HCT116 (cell line): ENCODE measurements around the gene EPYC.

Experiments used
- CEBPB ChIP-seq: IDR thresholded peaks from 2 replicates; pipeline ENCODE4 v1.6.1; 2012; ENCODE audit warnings: low read depth
- EZH2 ChIP-seq: fragments of 200-600 bp; sonication (generic); IDR thresholded peaks from 2 replicates; pipeline ENCODE4 v1.6.1; 2017; ENCODE audit warnings: antibody characterized with exemption, mixed run types
- FOSL1 ChIP-seq: IDR thresholded peaks from 2 replicates; pipeline ENCODE4 v1.6.1; 2012; ENCODE audit warnings: low read depth
- POLR2A ChIP-seq: IDR thresholded peaks from 2 replicates; pipeline ENCODE4 v1.7.0; 2011; ENCODE audit warnings: borderline replicate concordance; ENCODE audit not compliant: insufficient read depth, insufficient read length; ENCODE audit errors: extremely low read depth
- RAD21 ChIP-seq: IDR thresholded peaks from 2 replicates; pipeline ENCODE4 v1.6.1; 2012; ENCODE audit warnings: low read depth, mild to moderate bottlenecking
- SP1 ChIP-seq: IDR thresholded peaks from 2 replicates; pipeline ENCODE4 v1.6.1; 2012; ENCODE audit warnings: low read depth
- SRF ChIP-seq: IDR thresholded peaks from 2 replicates; pipeline ENCODE4 v1.6.1; 2012; ENCODE audit warnings: low read depth
- ZFX ChIP-seq: fragments of 450-650 bp; IDR thresholded peaks from 2 replicates; pipeline ENCODE4 v1.6.1; 2017
- TF ChIP-seq, protein P1 (sequence below): IDR thresholded peaks from 2 replicates; pipeline ENCODE4 v1.6.1; 2012
- TF ChIP-seq, protein P2 (sequence below), 3 experiments: fragments of 200-600 bp in 1 of 3; sonication (generic) in 1 of 3; IDR thresholded peaks in 2 of 3; conservative IDR thresholded peaks in 1 of 3; 2 replicates each; pipeline ENCODE4 v1.5.1; 2012 to 2017; ENCODE audit warnings: low read depth in 2 of 3, low read length in 2 of 3, antibody characterized with exemption in 1 of 3, borderline replicate concordance in 1 of 3, control low read depth in 1 of 3, mild to moderate bottlenecking in 1 of 3, mixed read lengths in 1 of 3, mixed run types in 1 of 3, moderate library complexity in 1 of 3; ENCODE audit not compliant: insufficient read depth in 1 of 3
- TF ChIP-seq, protein P3 (sequence below): IDR thresholded peaks from 2 replicates; pipeline ENCODE4 v1.6.1; 2012; ENCODE audit warnings: low read depth

DNA sequence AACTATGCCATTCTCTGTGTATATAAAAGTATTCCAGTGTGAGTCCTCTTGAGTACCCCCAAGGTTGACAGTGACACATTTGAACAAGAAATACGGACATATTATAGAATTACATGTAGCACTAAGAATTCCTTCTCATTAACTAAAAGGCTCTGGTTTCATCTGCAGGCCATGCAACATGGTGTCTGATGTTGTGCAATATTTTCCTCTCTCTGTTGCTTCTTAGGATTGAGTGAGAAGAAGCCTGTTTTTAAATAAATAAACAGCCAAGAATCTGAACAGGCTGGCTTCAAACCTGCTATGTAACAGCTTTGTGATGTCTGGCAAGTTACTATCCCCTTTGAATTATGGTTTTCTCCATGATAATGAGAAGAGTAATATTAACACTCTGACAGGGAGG, 27.5 kb downstream of the EPYC start:
- no peak for TF ChIP-seq POLR2A
- TF ChIP-seq, protein P1, sequence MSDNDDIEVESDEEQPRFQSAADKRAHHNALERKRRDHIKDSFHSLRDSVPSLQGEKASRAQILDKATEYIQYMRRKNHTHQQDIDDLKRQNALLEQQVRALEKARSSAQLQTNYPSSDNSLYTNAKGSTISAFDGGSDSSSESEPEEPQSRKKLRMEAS = no peak
- no peak for TF ChIP-seq SP1
- TF ChIP-seq, protein P2, sequence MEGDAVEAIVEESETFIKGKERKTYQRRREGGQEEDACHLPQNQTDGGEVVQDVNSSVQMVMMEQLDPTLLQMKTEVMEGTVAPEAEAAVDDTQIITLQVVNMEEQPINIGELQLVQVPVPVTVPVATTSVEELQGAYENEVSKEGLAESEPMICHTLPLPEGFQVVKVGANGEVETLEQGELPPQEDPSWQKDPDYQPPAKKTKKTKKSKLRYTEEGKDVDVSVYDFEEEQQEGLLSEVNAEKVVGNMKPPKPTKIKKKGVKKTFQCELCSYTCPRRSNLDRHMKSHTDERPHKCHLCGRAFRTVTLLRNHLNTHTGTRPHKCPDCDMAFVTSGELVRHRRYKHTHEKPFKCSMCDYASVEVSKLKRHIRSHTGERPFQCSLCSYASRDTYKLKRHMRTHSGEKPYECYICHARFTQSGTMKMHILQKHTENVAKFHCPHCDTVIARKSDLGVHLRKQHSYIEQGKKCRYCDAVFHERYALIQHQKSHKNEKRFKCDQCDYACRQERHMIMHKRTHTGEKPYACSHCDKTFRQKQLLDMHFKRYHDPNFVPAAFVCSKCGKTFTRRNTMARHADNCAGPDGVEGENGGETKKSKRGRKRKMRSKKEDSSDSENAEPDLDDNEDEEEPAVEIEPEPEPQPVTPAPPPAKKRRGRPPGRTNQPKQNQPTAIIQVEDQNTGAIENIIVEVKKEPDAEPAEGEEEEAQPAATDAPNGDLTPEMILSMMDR (IDR thresholded peaks at IDR 0.05 in 2 of 3, conservative IDR thresholded peaks at IDR 0.05 in 1 of 3; ENCODE audit: borderline replicate concordance in 1 of 3, insufficient read depth in 1 of 3, low read depth in 2 of 3, low read length in 2 of 3) = no peak
- TF ChIP-seq CEBPB = no peak
- TF ChIP-seq EZH2 = no peak
- no peak for TF ChIP-seq RAD21
- TF ChIP-seq FOSL1 = no peak
- TF ChIP-seq, protein P3, sequence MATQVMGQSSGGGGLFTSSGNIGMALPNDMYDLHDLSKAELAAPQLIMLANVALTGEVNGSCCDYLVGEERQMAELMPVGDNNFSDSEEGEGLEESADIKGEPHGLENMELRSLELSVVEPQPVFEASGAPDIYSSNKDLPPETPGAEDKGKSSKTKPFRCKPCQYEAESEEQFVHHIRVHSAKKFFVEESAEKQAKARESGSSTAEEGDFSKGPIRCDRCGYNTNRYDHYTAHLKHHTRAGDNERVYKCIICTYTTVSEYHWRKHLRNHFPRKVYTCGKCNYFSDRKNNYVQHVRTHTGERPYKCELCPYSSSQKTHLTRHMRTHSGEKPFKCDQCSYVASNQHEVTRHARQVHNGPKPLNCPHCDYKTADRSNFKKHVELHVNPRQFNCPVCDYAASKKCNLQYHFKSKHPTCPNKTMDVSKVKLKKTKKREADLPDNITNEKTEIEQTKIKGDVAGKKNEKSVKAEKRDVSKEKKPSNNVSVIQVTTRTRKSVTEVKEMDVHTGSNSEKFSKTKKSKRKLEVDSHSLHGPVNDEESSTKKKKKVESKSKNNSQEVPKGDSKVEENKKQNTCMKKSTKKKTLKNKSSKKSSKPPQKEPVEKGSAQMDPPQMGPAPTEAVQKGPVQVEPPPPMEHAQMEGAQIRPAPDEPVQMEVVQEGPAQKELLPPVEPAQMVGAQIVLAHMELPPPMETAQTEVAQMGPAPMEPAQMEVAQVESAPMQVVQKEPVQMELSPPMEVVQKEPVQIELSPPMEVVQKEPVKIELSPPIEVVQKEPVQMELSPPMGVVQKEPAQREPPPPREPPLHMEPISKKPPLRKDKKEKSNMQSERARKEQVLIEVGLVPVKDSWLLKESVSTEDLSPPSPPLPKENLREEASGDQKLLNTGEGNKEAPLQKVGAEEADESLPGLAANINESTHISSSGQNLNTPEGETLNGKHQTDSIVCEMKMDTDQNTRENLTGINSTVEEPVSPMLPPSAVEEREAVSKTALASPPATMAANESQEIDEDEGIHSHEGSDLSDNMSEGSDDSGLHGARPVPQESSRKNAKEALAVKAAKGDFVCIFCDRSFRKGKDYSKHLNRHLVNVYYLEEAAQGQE = no peak
- no peak for TF ChIP-seq ZFX
- TF ChIP-seq SRF = no peak
